Hepatocyte (in vitro differentiated cells): Measurements from ENCODE around the gene TERB2. TPM values are rescaled to one million over a fixed set of nuclear protein-coding genes. Genes with fewer than 3 reads are reported as not detected.
A peak's percentile ranks its signal among the peaks of the same experiment; 100 is the strongest.
"Not testable (repeated sequence)": the region's sequence is repeated elsewhere in the genome, so short reads cannot be mapped to it uniquely, and the experiment has no call there.

Experiments
- DNase-seq: peaks from one replicate; pipeline ENCODE4 v3.0.0-alpha.2; 2016; ENCODE audit warnings: low spot score
- H2AFZ ChIP-seq: fragments of 200-600 bp; sonication (generic); 2 replicates; pipeline ENCODE4 v1.6.0; 2016; ENCODE audit warnings: antibody characterized with exemption, mild to moderate bottlenecking
- H3K27ac ChIP-seq: fragments of 200-600 bp; sonication (generic); 2 replicates; pipeline ENCODE4 v1.5.1; 2016; ENCODE audit warnings: mild to moderate bottlenecking
- H3K27me3 ChIP-seq: fragments of 200-600 bp; sonication (generic); 2 replicates; pipeline ENCODE4 v1.6.1; 2016
- H3K36me3 ChIP-seq: fragments of 200-600 bp; sonication (generic); replicated peaks from 2 replicates; pipeline ENCODE4 v1.5.1; 2016; ENCODE audit warnings: low read depth; ENCODE audit not compliant: insufficient read depth
- H3K4me1 ChIP-seq: fragments of 200-600 bp; sonication (generic); 2 replicates; pipeline ENCODE4 v1.5.1; 2016; ENCODE audit warnings: mild to moderate bottlenecking, moderate library complexity; ENCODE audit not compliant: insufficient read depth
- H3K4me2 ChIP-seq: fragments of 200-600 bp; sonication (generic); 2 replicates; pipeline ENCODE4 v1.6.0; 2016
- H3K4me3 ChIP-seq: fragments of 200-600 bp; sonication (generic); 2 replicates; pipeline ENCODE4 v1.5.1; 2016; ENCODE audit warnings: mild to moderate bottlenecking
- H3K79me2 ChIP-seq: fragments of 200-600 bp; sonication (generic); 2 replicates; pipeline ENCODE4 v1.6.0; 2017; ENCODE audit warnings: mild to moderate bottlenecking
- H3K9me2 ChIP-seq: fragments of 200-600 bp; sonication (generic); replicated peaks from 2 replicates; pipeline ENCODE4 v1.6.0; 2017; ENCODE audit warnings: mild to moderate bottlenecking; ENCODE audit not compliant: insufficient read depth
- H3K9me3 ChIP-seq: fragments of 200-600 bp; sonication (generic); 2 replicates; pipeline ENCODE4 v1.5.1; 2016; ENCODE audit warnings: low read depth, mild to moderate bottlenecking
- H4K20me1 ChIP-seq: fragments of 200-600 bp; sonication (generic); 2 replicates; pipeline ENCODE4 v1.6.0; 2016; ENCODE audit warnings: mild to moderate bottlenecking; ENCODE audit not compliant: insufficient read depth, poor library complexity, severe bottlenecking
- CTCF ChIP-seq: fragments of 200-600 bp; sonication (generic); IDR thresholded peaks from 2 replicates; pipeline ENCODE4 v1.5.1; 2016; ENCODE audit warnings: antibody characterized with exemption, mild to moderate bottlenecking; ENCODE audit not compliant: poor library complexity
- EZH2 ChIP-seq: fragments of 200-600 bp; sonication (generic); IDR thresholded peaks from 2 replicates; pipeline ENCODE4 v1.6.1; 2016; ENCODE audit warnings: antibody characterized with exemption, mild to moderate bottlenecking, borderline replicate concordance
- EZH2phosphoT487 ChIP-seq: fragments of 200-600 bp; sonication (generic); IDR thresholded peaks from one replicate; pipeline ENCODE4 v1.6.1; 2018; ENCODE audit warnings: antibody characterized with exemption, mild to moderate bottlenecking, low read depth, moderate library complexity; ENCODE audit not compliant: unreplicated experiment, severe bottlenecking
- WGBS: methylation state at CpG from one replicate; pipeline ENCODE4 v1.1.6; 2016; ENCODE audit warnings: low lambda C conversion rate; ENCODE audit errors: missing lambda C conversion rate; 5-methylcytosine and 5-hydroxymethylcytosine counted together
- polyA plus RNA-seq: library from polyadenylated mRNA; unstranded; fragments of >200 nt; fragmentation: Nextera tagmentation; extraction: Ambion mirVana; gene quantifications from 2 replicates; pipeline ENCODE4 v1.2.1, GENCODE V29; 2016
- total RNA-seq: library from RNA; depleted of rRNA; stranded (reverse); fragments of >200 nt; gene quantifications from 2 replicates; pipeline ENCODE4 v1.2.3, GENCODE V29; 2014

Gene TERB2
- total and polyA plus RNA-seq, 2 experiments from 2014 or later: not detected

- no peak for DNase-seq
- H2AFZ ChIP-seq: no peak overlapping the region
- no peak overlapping the region for H3K4me2 ChIP-seq
- H3K36me3 ChIP-seq: no peaks in the 10 kb centered on the region
- TF ChIP-seq EZH2 (no peak), EZH2phosphoT487 (no peak), CTCF (no peak)
- H3K4me3 ChIP-seq: no peak overlapping the region
- WGBS: 77% methylated on average over 6 of the region's 6 CpGs
- no peaks in the 10 kb centered on the region for H3K79me2 ChIP-seq
- H3K9me2 ChIP-seq: no peaks in the 10 kb centered on the region
- H3K27ac ChIP-seq: no peak overlapping the region
- no peaks in the 10 kb centered on the region for H4K20me1 ChIP-seq
- no peaks in the 10 kb centered on the region for H3K9me3 ChIP-seq
- no peaks in the 10 kb centered on the region for H3K4me1 ChIP-seq
- no peaks in the 10 kb centered on the region for H3K27me3 ChIP-seq
Measured at GRCh38 chr15:44971036-44971435, 14.5 kb downstream of the TERB2 start.

GRCh38 chr15:44976183-44976582 lies 19.7 kb downstream of the TERB2 start:
- 99% methylated on average over 3 of the region's 3 CpGs for WGBS
- not testable (repeated sequence) for H3K9me2 ChIP-seq, H3K9me3 ChIP-seq, H3K4me2 ChIP-seq, H2AFZ ChIP-seq, H3K36me3 ChIP-seq, H3K27ac ChIP-seq, H4K20me1 ChIP-seq, H3K4me3 ChIP-seq, DNase-seq, H3K27me3 ChIP-seq, H3K79me2 ChIP-seq
- peaks cover 20% of the 10 kb centered on the region for H3K4me1 ChIP-seq

- 32% methylated on average over 2 of the region's 2 CpGs for WGBS
- H3K9me2 ChIP-seq, DNase-seq, H3K79me2 ChIP-seq, H3K27me3 ChIP-seq, H3K27ac ChIP-seq, H4K20me1 ChIP-seq, H3K4me2 ChIP-seq, H3K36me3 ChIP-seq, H2AFZ ChIP-seq, H3K4me3 ChIP-seq, H3K9me3 ChIP-seq: not testable (repeated sequence)
- peaks cover 20% of the 10 kb centered on the region for H3K4me1 ChIP-seq
Measured at GRCh38 chr15:44977781-44978180, 21.3 kb downstream of the TERB2 start.

GRCh38 chr15:44979617-44980339 lies 23.3 kb downstream of the TERB2 start:
- DNase-seq: peak; percentile 25
- H3K9me2 ChIP-seq, H3K4me3 ChIP-seq, H2AFZ ChIP-seq, H3K9me3 ChIP-seq, H3K27me3 ChIP-seq, H4K20me1 ChIP-seq, H3K36me3 ChIP-seq, H3K79me2 ChIP-seq: not testable (repeated sequence)
- Histone ChIP-seq H3K4me2 (peak overlapping the region; percentile 48), H3K27ac (peak overlapping the region; percentile 58), H3K4me1 (peaks cover 24% of the 10 kb centered on the region)
- WGBS: 26% methylated on average over 2 of the region's 2 CpGs

GRCh38 chr15:44984144-44984543 lies 27.7 kb downstream of the TERB2 start:
- H3K4me2 ChIP-seq, H3K9me3 ChIP-seq, DNase-seq, H3K36me3 ChIP-seq, H3K9me2 ChIP-seq, H3K4me3 ChIP-seq, H3K27me3 ChIP-seq, H2AFZ ChIP-seq, H4K20me1 ChIP-seq, H3K79me2 ChIP-seq: not testable (repeated sequence)
- Histone ChIP-seq H3K4me1 (peaks cover 18% of the 10 kb centered on the region), H3K27ac (peak overlapping the region; percentile 31)
- 60% methylated on average over 1 of the region's 1 CpG for WGBS

- DNase-seq, H4K20me1 ChIP-seq, H3K27me3 ChIP-seq, H3K4me3 ChIP-seq, H3K36me3 ChIP-seq, H3K9me3 ChIP-seq, H2AFZ ChIP-seq, H3K79me2 ChIP-seq, H3K4me2 ChIP-seq, H3K9me2 ChIP-seq, H3K27ac ChIP-seq, H3K4me1 ChIP-seq: not testable (repeated sequence)
- 87% methylated on average over 4 of the region's 4 CpGs for WGBS
Measured at GRCh38 chr15:44986346-44987055, 30.0 kb downstream of the TERB2 start.

- H3K27ac ChIP-seq, H3K4me3 ChIP-seq, DNase-seq, H3K4me1 ChIP-seq, H3K79me2 ChIP-seq, H3K36me3 ChIP-seq, H4K20me1 ChIP-seq, H2AFZ ChIP-seq, H3K27me3 ChIP-seq, H3K4me2 ChIP-seq, H3K9me2 ChIP-seq, H3K9me3 ChIP-seq: not testable (repeated sequence)
- 88% methylated on average over 1 of the region's 1 CpG for WGBS
Measured at GRCh38 chr15:44987711-44988110, 31.2 kb downstream of the TERB2 start.
